Measurements from ENCODE around the gene ASB2. TPM values are rescaled to one million over a fixed set of nuclear protein-coding genes. Genes with fewer than 3 reads are reported as not detected.

Gene ASB2
- total RNA-seq (10 to 100 TPM; 53.3 to 57.0 TPM), polyA plus RNA-seq (10 to 100 TPM in 1 of 2 donors, 1 to 10 TPM in 1; 9.1 to 24.8 TPM)
- long read RNA-seq, donor 1, transcript ASB2-202 (3 exons, 2,168 nt): minor isoform, 9 of 265 reads
- long read RNA-seq, donor 1, transcript ASB2-203 (10 exons, 2,842 nt): major isoform, 169 of 265 reads
- long read RNA-seq, donor 1, partial matches to known transcripts: 35 of 265 reads
- long read RNA-seq, donor 1, other reads (novel, unspliced or antisense): 51 of 265 reads
- long read RNA-seq, donor 2, transcript ASB2-203 (10 exons, 2,842 nt): major isoform, 26 of 50 reads
- long read RNA-seq, donor 2, partial matches to known transcripts: 9 of 50 reads
- long read RNA-seq, donor 2, other reads (novel, unspliced or antisense): 10 of 50 reads

DNA sequence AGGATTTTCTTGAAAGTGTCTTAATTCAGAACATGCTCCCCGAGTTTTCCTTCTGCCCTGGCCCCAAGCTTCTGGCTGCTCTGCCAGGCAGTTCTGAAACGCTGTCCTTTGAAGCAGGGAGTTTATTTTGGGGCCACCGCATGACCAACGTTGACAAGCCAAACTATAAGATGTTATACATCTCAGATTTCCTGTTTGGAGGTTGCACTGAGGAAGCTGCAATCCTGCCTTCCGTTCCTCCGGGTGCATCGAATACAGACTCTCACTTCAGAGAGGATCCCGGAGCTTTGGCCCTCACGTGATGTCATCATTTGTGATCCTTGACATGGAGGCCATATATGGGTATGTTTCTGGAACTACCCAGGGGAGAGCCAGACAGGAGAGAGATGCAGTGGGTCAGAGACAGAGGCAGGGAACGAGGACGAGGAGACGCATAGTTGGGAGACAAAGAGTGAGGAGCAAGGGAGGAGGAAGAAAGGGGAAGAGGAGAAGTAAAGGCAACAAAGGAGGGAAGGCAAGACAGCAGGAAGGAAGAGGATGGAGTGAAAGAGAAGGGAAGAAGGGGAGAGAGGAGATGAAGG is at the start of gene ASB2:
Gene ASB2 (minus strand): TSS at position 94 of the 581 bp plus-strand sequence. CDS start 12,031 bp downstream, outside the sequence.
- intact Hi-C loops (cut with DNase I): loop anchor here in 1 of 2 donors (5.0 kb wide), 1 partner anchor 1329 kb away; no protein-coding TSS in a partner anchor
- H3K4me3 ChIP-seq (ENCODE audit: low read length in 2 of 2): peak within 1 kb of the TSS; percentile 58 to 76
- H3K27me3 ChIP-seq (ENCODE audit: control insufficient read depth in 1 of 2, insufficient read depth in 2 of 2, low read length in 1 of 2): no peaks in the 10 kb centered on the region
- ATAC-seq (ENCODE audit: low FRiP score) (peak; percentile 69), DNase-seq (no peak)
- H3K27ac ChIP-seq (ENCODE audit: low read depth in 1 of 2, low read length in 2 of 2): peak within 1 kb of the TSS; percentile 86 to 93
- H3K36me3 ChIP-seq (ENCODE audit: control insufficient read depth in 1 of 2, insufficient read depth in 2 of 2, low read length in 1 of 2): no peaks in the 10 kb centered on the region
- WGBS, 2 donors: 0 to 4% methylated on average over 12 of the region's 12 CpGs
- H3K9me3 ChIP-seq (ENCODE audit: control insufficient read depth, low read length): no peaks in the 10 kb centered on the region
- peaks cover 3 to 7% of the 10 kb centered on the region in 2 donors for H3K4me1 ChIP-seq (ENCODE audit: control insufficient read depth in 1 of 2, insufficient read depth in 2 of 2, low read length in 2 of 2)

DNA sequence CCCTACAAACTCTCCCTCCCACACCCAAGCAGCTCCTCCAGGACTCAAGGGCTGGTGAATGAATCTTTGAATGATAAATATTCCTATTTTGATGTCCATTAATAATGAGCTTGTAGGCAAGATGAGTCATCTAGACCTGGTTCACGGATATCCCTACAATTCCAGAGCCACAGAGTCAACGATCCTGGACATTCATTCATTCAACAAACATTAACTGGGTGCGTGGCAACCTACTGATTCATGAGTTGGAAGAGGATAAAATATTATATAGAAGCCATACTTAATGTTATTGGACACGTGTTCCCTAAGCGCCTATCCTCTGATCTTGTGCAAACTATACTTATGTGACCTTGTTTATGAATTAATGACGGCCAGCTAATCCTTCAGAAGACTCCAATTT is 49.4 kb upstream of the ASB2 start:
- 50 to 53% methylated on average over 6 of the region's 6 CpGs for WGBS, 2 donors
- no peak overlapping the region for H3K4me3 ChIP-seq (ENCODE audit: low read length in 2 of 2)
- intact Hi-C loops (cut with DNase I): no loop called here

DNA sequence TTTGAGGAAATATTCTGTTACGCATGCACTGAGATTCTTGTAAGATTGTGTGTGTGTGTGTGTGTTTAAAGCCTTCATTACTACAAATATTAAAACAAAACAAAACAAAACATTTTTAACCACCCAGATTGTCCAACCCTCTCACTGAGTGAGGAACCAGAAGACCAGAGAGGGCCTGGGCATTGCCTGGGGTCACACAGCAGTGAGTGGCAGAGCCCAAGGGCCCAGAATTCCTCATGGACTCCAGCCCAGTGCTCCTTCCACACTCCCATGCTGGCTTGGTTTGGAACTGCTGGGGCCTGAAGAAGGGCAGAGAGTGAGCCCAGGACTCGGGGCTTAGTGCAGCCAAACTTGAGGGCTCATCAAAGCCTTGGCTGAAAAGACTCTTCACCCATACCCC is 48.2 kb upstream of the ASB2 start:
- WGBS, 2 donors: 93 to 95% methylated on average over 2 of the region's 2 CpGs
- Histone ChIP-seq H3K27me3 (ENCODE audit: control insufficient read depth in 1 of 2, insufficient read depth in 2 of 2, low read length in 1 of 2) (no peaks in the 10 kb centered on the region), H3K4me1 (ENCODE audit: control insufficient read depth in 1 of 2, insufficient read depth in 2 of 2, low read length in 2 of 2) (no peaks in the 10 kb centered on the region), H3K4me3 (ENCODE audit: low read length in 2 of 2) (no peak overlapping the region), H3K27ac (ENCODE audit: low read depth in 1 of 2, low read length in 2 of 2) (no peak overlapping the region), H3K9me3 (ENCODE audit: control insufficient read depth, low read length) (no peaks in the 10 kb centered on the region), H3K36me3 (ENCODE audit: control insufficient read depth in 1 of 2, insufficient read depth in 2 of 2, low read length in 1 of 2) (no peaks in the 10 kb centered on the region)
- no peak for ATAC-seq (ENCODE audit: low FRiP score)
- intact Hi-C loops (cut with DNase I): no loop called here
- no peak for DNase-seq

More for the DNA sequence above, 49.4 kb upstream of the ASB2 start:
- ATAC-seq (ENCODE audit: low FRiP score) (no peak), DNase-seq (no peak)
- no peaks in the 10 kb centered on the region for H3K9me3 ChIP-seq (ENCODE audit: control insufficient read depth, low read length)
- H3K27me3 ChIP-seq (ENCODE audit: control insufficient read depth in 1 of 2, insufficient read depth in 2 of 2, low read length in 1 of 2): no peaks in the 10 kb centered on the region
- H3K27ac ChIP-seq (ENCODE audit: low read depth in 1 of 2, low read length in 2 of 2): no peak overlapping the region
- no peaks in the 10 kb centered on the region for H3K36me3 ChIP-seq (ENCODE audit: control insufficient read depth in 1 of 2, insufficient read depth in 2 of 2, low read length in 1 of 2)
- H3K4me1 ChIP-seq (ENCODE audit: control insufficient read depth in 1 of 2, insufficient read depth in 2 of 2, low read length in 2 of 2): no peaks in the 10 kb centered on the region

GRCh38 chr14:94022532-94023411 is 46.4 kb upstream of the ASB2 start:
- H3K36me3 ChIP-seq (ENCODE audit: control insufficient read depth in 1 of 2, insufficient read depth in 2 of 2, low read length in 1 of 2): no peaks in the 10 kb centered on the region
- no peaks in the 10 kb centered on the region for H3K27me3 ChIP-seq (ENCODE audit: control insufficient read depth in 1 of 2, insufficient read depth in 2 of 2, low read length in 1 of 2)
- 82 to 87% methylated on average over 10 of the region's 10 CpGs for WGBS, 2 donors
- DNase-seq (no peak), ATAC-seq (ENCODE audit: low FRiP score) (no peak)
- H3K4me1 ChIP-seq (ENCODE audit: control insufficient read depth in 1 of 2, insufficient read depth in 2 of 2, low read length in 2 of 2): no peaks in the 10 kb centered on the region
- no peak overlapping the region for H3K4me3 ChIP-seq (ENCODE audit: low read length in 2 of 2)
- no peaks in the 10 kb centered on the region for H3K9me3 ChIP-seq (ENCODE audit: control insufficient read depth, low read length)
- intact Hi-C loops (cut with DNase I): no loop called here
- H3K27ac ChIP-seq (ENCODE audit: low read depth in 1 of 2, low read length in 2 of 2): no peak overlapping the region

- Histone ChIP-seq H3K27ac (ENCODE audit: low read depth in 1 of 2, low read length in 2 of 2) (no peak overlapping the region), H3K27me3 (ENCODE audit: control insufficient read depth in 1 of 2, insufficient read depth in 2 of 2, low read length in 1 of 2) (no peaks in the 10 kb centered on the region), H3K4me1 (ENCODE audit: control insufficient read depth in 1 of 2, insufficient read depth in 2 of 2, low read length in 2 of 2) (no peaks in the 10 kb centered on the region), H3K9me3 (ENCODE audit: control insufficient read depth, low read length) (no peaks in the 10 kb centered on the region), H3K4me3 (ENCODE audit: low read length in 2 of 2) (no peak overlapping the region), H3K36me3 (ENCODE audit: control insufficient read depth in 1 of 2, insufficient read depth in 2 of 2, low read length in 1 of 2) (no peaks in the 10 kb centered on the region)
- intact Hi-C loops (cut with DNase I): no loop called here
- 77 to 79% methylated on average over 10 of the region's 10 CpGs for WGBS, 2 donors
- DNase-seq (no peak), ATAC-seq (ENCODE audit: low FRiP score) (no peak)
Observed at GRCh38 chr14:94021416-94022157, 45.2 kb upstream of the ASB2 start.

GRCh38 chr14:94021001-94021400 is 44.6 kb upstream of the ASB2 start:
- Histone ChIP-seq H3K36me3 (ENCODE audit: control insufficient read depth in 1 of 2, insufficient read depth in 2 of 2, low read length in 1 of 2) (no peaks in the 10 kb centered on the region), H3K4me3 (ENCODE audit: low read length in 2 of 2) (no peak overlapping the region), H3K9me3 (ENCODE audit: control insufficient read depth, low read length) (no peaks in the 10 kb centered on the region), H3K4me1 (ENCODE audit: control insufficient read depth in 1 of 2, insufficient read depth in 2 of 2, low read length in 2 of 2) (no peaks in the 10 kb centered on the region), H3K27me3 (ENCODE audit: control insufficient read depth in 1 of 2, insufficient read depth in 2 of 2, low read length in 1 of 2) (no peaks in the 10 kb centered on the region), H3K27ac (ENCODE audit: low read depth in 1 of 2, low read length in 2 of 2) (no peak overlapping the region)
- intact Hi-C loops (cut with DNase I): no loop called here
- ATAC-seq (ENCODE audit: low FRiP score): no peak
- 76 to 80% methylated on average over 2 of the region's 2 CpGs for WGBS, 2 donors
- DNase-seq: no peak

DNA sequence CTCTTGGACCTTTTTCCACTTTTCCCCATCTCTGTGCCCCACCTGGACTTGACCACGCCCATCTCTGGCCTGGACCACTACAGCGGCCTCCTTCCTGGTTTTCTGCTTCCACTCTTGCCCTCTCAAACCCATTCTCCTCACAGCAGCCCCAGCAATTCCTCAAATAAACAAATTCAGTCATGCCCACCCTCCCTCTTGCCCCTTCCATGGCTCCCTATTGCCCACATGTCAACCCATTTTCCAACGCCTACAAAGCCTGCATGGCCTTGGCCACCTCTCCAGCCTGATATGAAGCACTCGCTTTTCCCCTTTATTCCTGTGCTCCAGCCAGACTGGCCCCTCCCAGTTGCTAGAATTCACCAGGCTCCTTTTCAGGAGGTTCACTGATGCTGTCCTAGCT is 43.9 kb upstream of the ASB2 start:
- no peak overlapping the region for H3K4me3 ChIP-seq (ENCODE audit: low read length in 2 of 2)
- WGBS, 2 donors: 89 to 95% methylated on average over 4 of the region's 4 CpGs
- H3K27ac ChIP-seq (ENCODE audit: low read depth in 1 of 2, low read length in 2 of 2): no peak overlapping the region
- no peaks in the 10 kb centered on the region for H3K4me1 ChIP-seq (ENCODE audit: control insufficient read depth in 1 of 2, insufficient read depth in 2 of 2, low read length in 2 of 2)
- intact Hi-C loops (cut with DNase I): no loop called here
- H3K9me3 ChIP-seq (ENCODE audit: control insufficient read depth, low read length): no peaks in the 10 kb centered on the region
- ATAC-seq (ENCODE audit: low FRiP score) (no peak), DNase-seq (no peak)
- no peaks in the 10 kb centered on the region for H3K36me3 ChIP-seq (ENCODE audit: control insufficient read depth in 1 of 2, insufficient read depth in 2 of 2, low read length in 1 of 2)
- H3K27me3 ChIP-seq (ENCODE audit: control insufficient read depth in 1 of 2, insufficient read depth in 2 of 2, low read length in 1 of 2): no peaks in the 10 kb centered on the region

GRCh38 chr14:94019329-94019728 is 43.0 kb upstream of the ASB2 start:
- Histone ChIP-seq H3K9me3 (ENCODE audit: control insufficient read depth, low read length) (no peaks in the 10 kb centered on the region), H3K4me3 (ENCODE audit: low read length in 2 of 2) (no peak overlapping the region), H3K4me1 (ENCODE audit: control insufficient read depth in 1 of 2, insufficient read depth in 2 of 2, low read length in 2 of 2) (no peaks in the 10 kb centered on the region), H3K27ac (ENCODE audit: low read depth in 1 of 2, low read length in 2 of 2) (no peak overlapping the region), H3K36me3 (ENCODE audit: control insufficient read depth in 1 of 2, insufficient read depth in 2 of 2, low read length in 1 of 2) (no peaks in the 10 kb centered on the region), H3K27me3 (ENCODE audit: control insufficient read depth in 1 of 2, insufficient read depth in 2 of 2, low read length in 1 of 2) (no peaks in the 10 kb centered on the region)
- 88 to 91% methylated on average over 6 of the region's 6 CpGs for WGBS, 2 donors
- DNase-seq (no peak), ATAC-seq (ENCODE audit: low FRiP score) (no peak)
- intact Hi-C loops (cut with DNase I): no loop called here
